ENCODE measurements around the gene ANKRD23. TPM values are rescaled to one million over a fixed set of nuclear protein-coding genes. Genes with fewer than 3 reads are reported as not detected.

The ANKRD23 gene
- total RNA-seq, 2 experiments from 2014 or later = 6.2 to 10.4 TPM

GRCh38 chr2:96816836-96817702 is 26.8 kb downstream of the ANKRD23 start:
- Mint-ChIP-seq H3K27me3 (no peaks in the 10 kb centered on the region), H3K4me3 (peak overlapping the region; percentile 94), H3K9me3 (no peaks in the 10 kb centered on the region), H3K27ac (peak overlapping the region; percentile 66), H3K4me1 (ENCODE audit: low read depth) (peaks cover 66% of the 10 kb centered on the region), H3K36me3 (ENCODE audit: low read depth) (peaks cover 55% of the 10 kb centered on the region)
- ChIA-PET POLR2A (interaction anchor here (1.0 to 3.8 kb wide), 16 partner anchors 10 to 279 kb away, joined by 3 to 50 read pairs (median 11); partner anchors contain the start of genes ANKRD39, ARID5A, CNNM4 and KANSL3), CTCF (interaction anchor here (0.7 to 3.2 kb wide), 6 partner anchors 16 to 296 kb away, joined by 3 to 27 read pairs (median 5); partner anchors contain the start of genes ANKRD36 and ANKRD39)
- TF ChIP-seq CTCF (IDR thresholded peaks at IDR 0.05) = no peak
- Histone ChIP-seq H3K27ac (ENCODE audit: low read depth in 1 of 2, low read length in 2 of 2) (no peak overlapping the region), H3K36me3 (ENCODE audit: insufficient read depth, low read length) (peaks cover 9% of the 10 kb centered on the region), H3K4me1 (ENCODE audit: insufficient read depth, low read length) (peaks cover 51% of the 10 kb centered on the region), H3K4me3 (ENCODE audit: low read length) (peak overlapping the region; percentile 61), H3K9me3 (ENCODE audit: control insufficient read depth in 1 of 2, insufficient read depth in 1 of 2, low read length in 2 of 2) (no peaks in the 10 kb centered on the region), H3K27me3 (ENCODE audit: control insufficient read depth in 1 of 2, insufficient read depth in 2 of 2, low read length in 2 of 2) (no peaks in the 10 kb centered on the region)
- DNase-seq = peak in 2 of 14 experiments; percentile 22 to 42
- intact Hi-C loops (cut with DNase I, micrococcal nuclease) = loop anchor here (1.0 to 5.0 kb wide), 8 partner anchors 16 to 280 kb away; partner anchors contain the start of genes ANKRD39 (in 2 of the 2), CNNM4 (in 2 of the 2), ARID5A (in 1 of the 2) and LMAN2L (in 1 of the 2)
- no peak for ATAC-seq (ENCODE audit: poor library complexity)

GRCh38 chr2:96816127-96816835 is 27.5 kb downstream of the ANKRD23 start, which contains the start of gene CNNM3:
CNNM3 (plus strand) TSS chr2:96816268; CDS start chr2:96816278, 10 bp downstream.
- Mint-ChIP-seq H3K4me1 (ENCODE audit: low read depth) (peaks cover 62% of the 10 kb centered on the region), H3K27ac (peak within 1 kb of the TSS; percentile 88), H3K4me3 (peak within 1 kb of the TSS; percentile 94), H3K27me3 (no peaks in the 10 kb centered on the region), H3K9me3 (no peaks in the 10 kb centered on the region), H3K36me3 (ENCODE audit: low read depth) (peaks cover 50% of the 10 kb centered on the region)
- peak; percentile 65 for TF ChIP-seq CTCF (IDR thresholded peaks at IDR 0.05)
- DNase-seq = peak; percentile 90 to 98 (median 96)
- no peaks in the 10 kb centered on the region for H3K27me3 ChIP-seq (ENCODE audit: control insufficient read depth in 1 of 2, insufficient read depth in 2 of 2, low read length in 2 of 2)
- CTCF ChIA-PET = interaction anchor here (0.6 to 3.2 kb wide), 9 partner anchors 9 to 297 kb away, joined by 3 to 27 read pairs (median 5); partner anchors contain the start of genes ANKRD36 and ANKRD39
- H3K4me3 ChIP-seq (ENCODE audit: low read length) = peak within 1 kb of the TSS; percentile 77
- peaks cover 49% of the 10 kb centered on the region for H3K4me1 ChIP-seq (ENCODE audit: insufficient read depth, low read length)
- POLR2A ChIA-PET = interaction anchor here (0.7 to 3.8 kb wide), 23 partner anchors 9 to 670 kb away, joined by 3 to 50 read pairs (median 5); partner anchors contain the start of genes ANKRD39, ARID5A, CNNM4 and KANSL3
- H3K9me3 ChIP-seq (ENCODE audit: control insufficient read depth in 1 of 2, insufficient read depth in 1 of 2, low read length in 2 of 2) = no peaks in the 10 kb centered on the region
- peak; percentile 91 for ATAC-seq (ENCODE audit: poor library complexity)
- intact Hi-C loops (cut with DNase I, micrococcal nuclease) = loop anchor here (1.0 to 5.0 kb wide), 8 partner anchors 15 to 279 kb away; partner anchors contain the start of genes ANKRD39 (in 2 of the 2), CNNM4 (in 2 of the 2), ARID5A (in 1 of the 2) and LMAN2L (in 1 of the 2)
- peak within 1 kb of the TSS; percentile 52 to 60 for H3K27ac ChIP-seq (ENCODE audit: low read depth in 1 of 2, low read length in 2 of 2)
- H3K36me3 ChIP-seq (ENCODE audit: insufficient read depth, low read length) = peaks cover 9% of the 10 kb centered on the region

All from CD4-positive, alpha-beta T cell (primary cell).